ENCODE data around the gene SPATC1L.

GRCh38 chr21:46145840-46146691 lies 38.2 kb downstream of the SPATC1L start:
- TF ChIP-seq, protein P1, sequence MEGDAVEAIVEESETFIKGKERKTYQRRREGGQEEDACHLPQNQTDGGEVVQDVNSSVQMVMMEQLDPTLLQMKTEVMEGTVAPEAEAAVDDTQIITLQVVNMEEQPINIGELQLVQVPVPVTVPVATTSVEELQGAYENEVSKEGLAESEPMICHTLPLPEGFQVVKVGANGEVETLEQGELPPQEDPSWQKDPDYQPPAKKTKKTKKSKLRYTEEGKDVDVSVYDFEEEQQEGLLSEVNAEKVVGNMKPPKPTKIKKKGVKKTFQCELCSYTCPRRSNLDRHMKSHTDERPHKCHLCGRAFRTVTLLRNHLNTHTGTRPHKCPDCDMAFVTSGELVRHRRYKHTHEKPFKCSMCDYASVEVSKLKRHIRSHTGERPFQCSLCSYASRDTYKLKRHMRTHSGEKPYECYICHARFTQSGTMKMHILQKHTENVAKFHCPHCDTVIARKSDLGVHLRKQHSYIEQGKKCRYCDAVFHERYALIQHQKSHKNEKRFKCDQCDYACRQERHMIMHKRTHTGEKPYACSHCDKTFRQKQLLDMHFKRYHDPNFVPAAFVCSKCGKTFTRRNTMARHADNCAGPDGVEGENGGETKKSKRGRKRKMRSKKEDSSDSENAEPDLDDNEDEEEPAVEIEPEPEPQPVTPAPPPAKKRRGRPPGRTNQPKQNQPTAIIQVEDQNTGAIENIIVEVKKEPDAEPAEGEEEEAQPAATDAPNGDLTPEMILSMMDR (IDR thresholded peaks at IDR 0.05 in 4 of 5, conservative IDR thresholded peaks at IDR 0.05 in 1 of 5): no peak
- TF ChIP-seq POLR2A (IDR thresholded peaks at IDR 0.05): no peak

Measured in gastrocnemius medialis (tissue), 4 donors.